H54 (cell line): Measurements from ENCODE around the gene SH3BP4.
A peak's percentile ranks its signal among the peaks of the same experiment; 100 is the strongest.

Experiments used
- DNase-seq: peaks from one replicate; pipeline ENCODE4 v3.0.0; 2011; ENCODE audit warnings: low spot score, mixed read lengths; ENCODE audit not compliant: insufficient read length
- FAIRE-seq: peaks from 3 replicates; lab custom pipeline; 2011; peaks lifted over from hg19 to GRCh38; lab: Jason Lieb, UNC
- POLR2A ChIP-seq: IDR thresholded peaks from 2 replicates; pipeline ENCODE4 v1.6.1; 2011; ENCODE audit warnings: low read depth, mild to moderate bottlenecking, low read length

SH3BP4 gene

GRCh38 chr2:235025800-235026536 lies 74.2 kb downstream of the SH3BP4 start:
- DNase-seq: peak; percentile 63
- peak; percentile 69 for FAIRE-seq
- TF ChIP-seq POLR2A: no peak

- peak; percentile 51 for DNase-seq
- FAIRE-seq: no peak
Observed at GRCh38 chr2:235026649-235027557, 75.1 kb downstream of the SH3BP4 start.

GRCh38 chr2:235027558-235028214 lies 75.9 kb downstream of the SH3BP4 start:
- TF ChIP-seq POLR2A: no peak
- DNase-seq: peak; percentile 28
- no peak for FAIRE-seq

More at GRCh38 chr2:235026649-235027557, 75.1 kb downstream of the SH3BP4 start:
- no peak for TF ChIP-seq POLR2A

DNA sequence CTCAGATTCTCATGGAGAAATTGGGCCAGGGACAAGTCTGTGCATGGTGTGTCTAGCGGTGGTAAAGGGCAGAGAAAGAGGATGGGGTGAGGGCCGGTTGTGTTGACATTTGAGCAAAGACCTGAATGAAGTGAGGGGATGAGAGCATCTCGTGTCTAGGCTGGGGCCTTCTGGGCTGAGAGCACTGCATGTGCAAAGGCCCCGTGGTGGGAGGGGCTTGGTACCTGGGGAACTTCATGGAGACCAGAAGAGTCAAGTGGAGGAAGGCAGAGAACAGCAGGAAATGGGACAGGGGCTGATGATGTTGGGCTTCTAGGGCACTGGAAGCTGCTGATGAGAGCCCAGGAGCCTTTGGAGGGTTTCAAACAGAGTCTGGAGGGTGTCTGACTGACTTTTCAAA lies 76.8 kb downstream of the SH3BP4 start:
- FAIRE-seq (no peak), DNase-seq (no peak)
- TF ChIP-seq POLR2A: no peak

DNA sequence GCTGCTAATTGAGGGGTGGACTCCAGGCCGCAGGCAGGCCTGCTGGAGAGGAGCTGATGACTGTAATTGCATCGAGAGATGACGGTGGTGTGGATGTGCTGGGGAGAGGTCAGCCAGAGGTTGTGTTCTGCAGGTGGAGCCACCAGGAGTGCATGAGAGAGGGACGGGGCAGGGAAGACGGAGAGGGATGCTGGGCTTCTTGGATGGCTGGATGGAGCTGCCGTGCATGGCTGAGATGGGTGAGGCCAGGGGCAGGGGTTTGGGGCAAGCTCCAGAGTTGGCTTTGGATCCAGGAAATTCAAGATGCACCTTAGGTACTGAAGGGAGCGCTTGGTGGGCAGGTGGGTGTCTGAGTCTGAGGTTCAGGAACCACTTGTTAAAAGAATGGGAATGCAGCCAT lies 77.2 kb downstream of the SH3BP4 start:
- no peak for TF ChIP-seq POLR2A
- DNase-seq: no peak
- FAIRE-seq: no peak

GRCh38 chr2:235030126-235030525 lies 78.3 kb downstream of the SH3BP4 start:
- FAIRE-seq (no peak), DNase-seq (no peak)
- TF ChIP-seq POLR2A: no peak

DNA sequence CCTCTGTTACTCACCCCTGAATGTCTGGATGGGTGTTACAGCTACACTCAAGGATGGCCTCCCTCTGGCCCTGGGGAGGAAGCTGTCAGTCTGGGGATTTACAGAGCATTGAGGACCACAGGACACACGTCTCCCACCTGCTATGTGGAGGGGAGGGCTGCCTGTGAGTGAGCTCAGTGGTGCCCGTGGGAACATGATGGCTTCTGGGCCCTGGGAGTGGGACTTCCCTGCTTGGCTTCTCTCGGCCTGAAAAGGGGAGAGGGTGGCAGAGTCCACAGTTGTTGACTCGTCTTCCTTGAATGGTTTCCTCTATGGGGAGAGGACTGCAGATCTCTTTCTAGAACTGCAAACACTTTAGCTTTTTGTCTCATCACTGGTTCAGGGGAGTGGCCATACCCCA lies 79.1 kb downstream of the SH3BP4 start:
- FAIRE-seq: no peak
- no peak for TF ChIP-seq POLR2A
- no peak for DNase-seq

DNA sequence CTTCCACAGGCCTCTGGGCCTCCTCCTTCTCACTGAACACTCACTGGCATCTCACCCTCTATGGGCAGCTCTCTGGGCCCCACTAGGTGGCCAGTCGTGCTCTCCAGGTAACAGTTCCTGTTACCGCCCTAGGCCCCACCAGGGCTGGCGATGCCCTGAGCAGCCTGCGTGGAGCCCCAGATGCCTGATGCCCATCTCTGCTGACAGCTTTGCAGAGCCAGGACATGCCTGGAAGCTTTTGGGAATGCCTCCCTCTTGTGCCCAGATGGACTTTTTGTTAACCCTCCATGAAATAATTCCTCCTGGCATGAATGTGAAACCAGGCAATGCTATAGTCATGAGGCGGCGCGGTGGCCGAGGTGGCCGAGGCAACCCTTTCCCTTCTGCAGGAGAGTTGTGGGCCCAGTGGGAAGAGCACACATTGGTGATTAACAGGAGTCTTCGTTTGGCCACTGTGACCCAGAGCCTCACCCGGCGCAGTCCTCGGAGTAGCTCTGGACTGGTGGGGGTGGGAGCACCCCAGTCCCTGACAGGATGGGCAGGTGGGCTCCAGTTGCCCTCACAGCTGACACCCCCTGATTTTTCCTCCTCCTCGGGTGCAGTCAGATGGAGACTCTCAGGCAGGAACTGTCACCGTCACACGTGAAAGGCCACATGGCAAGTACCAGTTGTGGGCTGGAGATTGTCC lies 80.0 kb downstream of the SH3BP4 start:
- FAIRE-seq: no peak
- TF ChIP-seq POLR2A: no peak

DNA sequence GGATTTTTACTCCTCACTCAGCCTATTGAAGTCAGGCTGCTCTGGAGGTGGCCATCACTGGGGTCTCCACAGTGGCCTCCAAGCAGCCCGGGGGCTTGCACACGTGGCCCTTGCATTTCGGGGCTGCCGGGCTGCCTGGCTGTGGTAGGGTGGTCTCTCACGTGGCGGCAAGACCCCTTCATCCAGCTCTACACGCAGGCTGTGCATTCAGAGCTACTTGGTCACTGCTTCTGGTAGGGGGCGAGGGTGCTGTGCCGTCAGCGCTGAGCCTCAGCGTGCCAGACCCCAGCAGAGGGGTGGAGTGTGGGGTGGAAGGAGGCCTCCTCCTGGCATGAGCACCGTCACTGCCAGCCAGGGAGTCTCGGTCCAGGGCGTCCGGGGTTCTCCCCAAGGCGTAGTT lies 80.6 kb downstream of the SH3BP4 start:
- DNase-seq: no peak
- FAIRE-seq: no peak
- no peak for TF ChIP-seq POLR2A

More for the DNA sequence above, 80.0 kb downstream of the SH3BP4 start:
- DNase-seq: no peak

DNA sequence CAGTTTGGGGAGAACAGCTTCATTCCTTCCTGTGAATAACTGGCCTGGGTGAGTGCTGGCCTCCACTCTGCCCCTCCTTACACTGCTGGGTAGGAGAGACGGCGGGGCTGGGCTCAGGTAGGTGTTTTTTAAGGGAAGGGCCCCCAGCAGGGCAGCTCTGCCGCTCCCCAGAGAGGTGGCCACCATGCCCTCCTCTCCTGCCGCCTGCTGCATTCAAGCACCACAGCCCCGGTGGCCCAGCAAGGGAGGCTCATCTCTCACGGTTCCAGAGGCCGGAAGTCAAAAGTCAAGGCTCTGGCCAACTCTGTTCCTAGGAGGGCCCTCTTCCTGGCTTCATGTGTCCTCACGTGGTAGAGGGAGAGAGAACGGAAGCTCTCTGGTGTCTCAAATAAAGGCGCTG lies 81.1 kb downstream of the SH3BP4 start:
- FAIRE-seq (no peak), DNase-seq (no peak)
- no peak for TF ChIP-seq POLR2A

GRCh38 chr2:235034265-235035118 lies 82.7 kb downstream of the SH3BP4 start:
- DNase-seq (no peak), FAIRE-seq (no peak)
- TF ChIP-seq POLR2A: no peak

- FAIRE-seq (no peak), DNase-seq (no peak)
- TF ChIP-seq POLR2A: no peak
Observed at GRCh38 chr2:235037604-235038166, 85.9 kb downstream of the SH3BP4 start.
